Endothelial cell of umbilical vein (primary cell): Measurements from ENCODE around the gene SPACA4. TPM values are rescaled to one million over a fixed set of nuclear protein-coding genes. Genes with fewer than 3 reads are reported as not detected.

Source experiments
- BruUV-seq: library from RNA; stranded (reverse); fragments of 400-500 nt; replicated peaks from 2 replicates; lab custom pipeline; 2021; lab: Mats Ljungman, UMichigan
- CTCF ChIA-PET: fragments of 300-600, 350-600 bp; sonication (Branson Sonifier 250); formaldehyde crosslinking; loops from one replicate; lab custom pipeline; 2021; ENCODE audit warnings: antibody characterized with exemption, inconsistent platforms; lab: Charles Lee
- POLR2A ChIA-PET: fragments of 300-600, 350-600 bp; sonication (Branson Sonifier 250); formaldehyde crosslinking; loops from one replicate; lab custom pipeline; 2021; ENCODE audit warnings: antibody characterized with exemption, inconsistent platforms; lab: Charles Lee
- DNase-seq: peaks from one replicate; pipeline ENCODE4 v3.0.0-alpha.2; 2011; ENCODE audit warnings: low read depth, low spot score
- FAIRE-seq: peaks from 2 replicates; lab custom pipeline; 2011; peaks lifted over from hg19 to GRCh38; lab: Jason Lieb, UNC
- H2AFZ ChIP-seq: 2 replicates; pipeline ENCODE4 v1.6.0; 2012; ENCODE audit warnings: low read depth, low read length, control low read depth, inconsistent platforms
- H3K27ac ChIP-seq: 2 replicates; pipeline ENCODE4 v1.5.1; 2011; ENCODE audit warnings: low read depth, mild to moderate bottlenecking, control low read depth, low read length, moderate library complexity; ENCODE audit not compliant: insufficient read depth
- H3K27me3 ChIP-seq, 2 experiments: 2 replicates each; pipeline versions ENCODE4 v1.6.0 to v1.6.1; 2011; ENCODE audit warnings: low read length in 2 of 2, mixed read lengths in 1 of 2; ENCODE audit not compliant: control insufficient read depth in 2 of 2, insufficient read depth in 2 of 2
- H3K36me3 ChIP-seq, 2 experiments: 2 replicates in 1 of 2; 3 replicates in 1 of 2; pipeline ENCODE4 v1.5.1; 2011; ENCODE audit warnings: low read length in 2 of 2, mild to moderate bottlenecking in 1 of 2, moderate library complexity in 1 of 2; ENCODE audit not compliant: control insufficient read depth in 2 of 2, insufficient read depth in 2 of 2; ENCODE audit errors: extremely low read depth in 1 of 2
- H3K4me1 ChIP-seq: 3 replicates; pipeline ENCODE4 v1.5.1; 2011; ENCODE audit warnings: mild to moderate bottlenecking, low read length; ENCODE audit not compliant: control insufficient read depth, insufficient read depth; ENCODE audit errors: extremely low read depth
- H3K4me2 ChIP-seq: 2 replicates; pipeline ENCODE4 v1.6.1; 2011; ENCODE audit warnings: low read length, control low read depth, mixed read lengths; ENCODE audit not compliant: insufficient read depth
- H3K4me3 ChIP-seq, 3 experiments: fragments of 200-600 bp in 1 of 3; sonication (generic), shearing (Covaris generic) in 1 of 3; replicated peaks in 1 of 3; 2 replicates each; pipeline ENCODE4 v1.5.1; 2011 to 2016; ENCODE audit warnings: control low read depth in 3 of 3, low read length in 3 of 3, mild to moderate bottlenecking in 2 of 3, inconsistent platforms in 1 of 3, low read depth in 1 of 3, moderate library complexity in 1 of 3; ENCODE audit not compliant: insufficient read depth in 1 of 3
- H3K79me2 ChIP-seq: 2 replicates; pipeline ENCODE4 v1.6.0; 2012; ENCODE audit warnings: low read length, inconsistent platforms; ENCODE audit not compliant: control insufficient read depth, insufficient read depth
- H3K9ac ChIP-seq: replicated peaks from 2 replicates; pipeline ENCODE3; 2011; ENCODE audit warnings: low read length, control low read depth; ENCODE audit not compliant: insufficient read depth; ENCODE audit errors: extremely low read depth
- H3K9me1 ChIP-seq: replicated peaks from 3 replicates; pipeline ENCODE4 v1.6.0; 2011; ENCODE audit warnings: mild to moderate bottlenecking, low read length; ENCODE audit not compliant: control insufficient read depth, insufficient read depth; ENCODE audit errors: extremely low read depth
- H3K9me3 ChIP-seq: replicated peaks from 2 replicates; pipeline ENCODE4 v1.5.1; 2012; ENCODE audit warnings: low read length, inconsistent platforms; ENCODE audit not compliant: control insufficient read depth, insufficient read depth
- H4K20me1 ChIP-seq: replicated peaks from 2 replicates; pipeline ENCODE3; 2011; ENCODE audit warnings: mild to moderate bottlenecking, low read length; ENCODE audit not compliant: control insufficient read depth, insufficient read depth; ENCODE audit errors: extremely low read depth
- CTCF ChIP-seq, 2 donors: IDR thresholded peaks; 1 replicate in 1 of 2; 2 replicates in 1 of 2; pipeline ENCODE4 v1.5.1; 2011; ENCODE audit warnings: low read length in 2 of 2, mild to moderate bottlenecking in 2 of 2, moderate library complexity in 2 of 2, control low read depth in 1 of 2, inconsistent platforms in 1 of 2, low read depth in 1 of 2; ENCODE audit not compliant: insufficient read depth in 1 of 2; ENCODE audit errors: extremely low read depth in 1 of 2
- EZH2 ChIP-seq: IDR thresholded peaks from 2 replicates; pipeline ENCODE4 v1.6.1; 2012; ENCODE audit warnings: borderline replicate concordance, low read depth, mild to moderate bottlenecking, moderate library complexity, low read length, inconsistent platforms; ENCODE audit not compliant: severe bottlenecking
- FOS ChIP-seq: IDR thresholded peaks from 2 replicates; pipeline ENCODE4 v1.6.1; 2011; ENCODE audit warnings: mild to moderate bottlenecking, low read length, moderate library complexity, borderline replicate concordance; ENCODE audit not compliant: insufficient read depth
- GATA2 ChIP-seq: IDR thresholded peaks from 2 replicates; pipeline ENCODE4 v1.7.0; 2011; ENCODE audit warnings: low read depth, mild to moderate bottlenecking, moderate library complexity, mixed read lengths, low read length; ENCODE audit not compliant: insufficient read length, insufficient read depth
- JUN ChIP-seq: IDR thresholded peaks from 2 replicates; pipeline ENCODE4 v1.6.1; 2011; ENCODE audit warnings: borderline replicate concordance, low read depth; ENCODE audit not compliant: insufficient read length, insufficient read depth
- MAX ChIP-seq: IDR thresholded peaks from 2 replicates; pipeline ENCODE4 v1.6.1; 2011; ENCODE audit not compliant: insufficient read depth, insufficient read length
- MYC ChIP-seq: IDR thresholded peaks from one replicate; pipeline ENCODE4 v1.6.1; 2011; ENCODE audit warnings: mild to moderate bottlenecking, low read depth, low read length
- POLR2A ChIP-seq: IDR thresholded peaks from 2 replicates; pipeline ENCODE4 v1.6.1; 2012; ENCODE audit warnings: low read depth, mild to moderate bottlenecking, control low read depth, low read length
- POLR2AphosphoS5 ChIP-seq: IDR thresholded peaks from 2 replicates; pipeline ENCODE4 v1.6.1; 2012; ENCODE audit warnings: low read depth, mild to moderate bottlenecking, control low read depth, low read length, moderate library complexity; ENCODE audit not compliant: insufficient read depth
- dilution Hi-C: fragments of 300-500 bp; cut with MboI; formaldehyde crosslinking; loops from one replicate; pipeline ENCODE4 v1.15.0; 2019; ENCODE audit warnings: low sequenced_read_pairs; ENCODE audit not compliant: extremely low pct_ligation_motif_present
- intact Hi-C: fragments of 100-400 bp; cut with micrococcal nuclease; formaldehyde crosslinking; loops from one replicate; pipeline ENCODE4 v1.10.0; 2022
- polyA plus RNA-seq, 4 experiments: library from polyadenylated mRNA; depleted of rRNA in 3 of 4; stranded (reverse) in 3 of 4; unstranded in 1 of 4; fragments of >200 nt; gene quantifications; 2 replicates each; pipeline versions ENCODE4 v1.2.1 to v1.2.3, GENCODE V29; 2011 to 2012; ENCODE audit warnings: missing spikeins in 1 of 4
- total RNA-seq: library from RNA; stranded (reverse); gene quantifications from 2 replicates; pipeline ENCODE4 v1.2.3, GENCODE V29; 2021

Gene SPACA4
- total and polyA plus RNA-seq, 2 donors (not counting 3 experiments of a cell fraction or from before 2014, with no cell fraction given), result not detected

GRCh38 chr19:48582168-48582567, 24.4 kb upstream of the SPACA4 start:
- DNase-seq (no peak), FAIRE-seq (no peak)
- H2AFZ ChIP-seq, result no peak overlapping the region
- no peaks in the 10 kb centered on the region for H3K9me3 ChIP-seq
- H3K27me3 ChIP-seq, result no peaks in the 10 kb centered on the region
- no peak overlapping the region for H3K4me3 ChIP-seq
- H4K20me1 ChIP-seq, result no peaks in the 10 kb centered on the region
- intact Hi-C loops, result no loop called here
- no peaks in the 10 kb centered on the region for H3K36me3 ChIP-seq
- ChIA-PET POLR2A (no interaction called here), CTCF (interaction anchor here (2.5 to 14.1 kb wide), 3 partner anchors 35 to 93 kb away, joined by 7 to 507 read pairs (median 203); no protein-coding TSS in a partner anchor)
- no peaks in the 10 kb centered on the region for H3K79me2 ChIP-seq
- no peak overlapping the region for H3K9ac ChIP-seq
- no peak overlapping the region for H3K27ac ChIP-seq
- H3K4me2 ChIP-seq, result no peak overlapping the region
- no TSS peak for BruUV-seq
- no peak for TF ChIP-seq MAX
- TF ChIP-seq POLR2A, result no peak
- no peak for TF ChIP-seq FOS
- TF ChIP-seq POLR2AphosphoS5, result no peak
- no peak for TF ChIP-seq JUN
- TF ChIP-seq CTCF (IDR thresholded peaks at IDR 0.05; ENCODE audit: extremely low read depth in 1 of 2, insufficient read depth in 1 of 2, low read depth in 1 of 2, low read length in 2 of 2), result no peak
- TF ChIP-seq EZH2, result no peak
- TF ChIP-seq MYC, result no peak
- TF ChIP-seq GATA2, result no peak
- H3K4me1 ChIP-seq, result no peaks in the 10 kb centered on the region
- dilution Hi-C loops, result no loop called here
- H3K9me1 ChIP-seq, result no peaks in the 10 kb centered on the region
